Head of caudate nucleus (tissue), 42 donors: ENCODE data around the gene TMPRSS9.
A peak's percentile ranks its signal among the peaks of the same experiment; 100 is the strongest.

Experiments
- DNase-seq, 42 donors: peaks; one replicate each; pipeline versions ENCODE4 v3.0.0 to v3.0.0-alpha.2; 2020 to 2021; ENCODE audit warnings: mixed read lengths in 7 of 42
- intact Hi-C: fragments of 100-400 bp; cut with DNase I; formaldehyde crosslinking; loops from one replicate; pipeline ENCODE4 v1.15.0; 2022

Gene TMPRSS9

DNA sequence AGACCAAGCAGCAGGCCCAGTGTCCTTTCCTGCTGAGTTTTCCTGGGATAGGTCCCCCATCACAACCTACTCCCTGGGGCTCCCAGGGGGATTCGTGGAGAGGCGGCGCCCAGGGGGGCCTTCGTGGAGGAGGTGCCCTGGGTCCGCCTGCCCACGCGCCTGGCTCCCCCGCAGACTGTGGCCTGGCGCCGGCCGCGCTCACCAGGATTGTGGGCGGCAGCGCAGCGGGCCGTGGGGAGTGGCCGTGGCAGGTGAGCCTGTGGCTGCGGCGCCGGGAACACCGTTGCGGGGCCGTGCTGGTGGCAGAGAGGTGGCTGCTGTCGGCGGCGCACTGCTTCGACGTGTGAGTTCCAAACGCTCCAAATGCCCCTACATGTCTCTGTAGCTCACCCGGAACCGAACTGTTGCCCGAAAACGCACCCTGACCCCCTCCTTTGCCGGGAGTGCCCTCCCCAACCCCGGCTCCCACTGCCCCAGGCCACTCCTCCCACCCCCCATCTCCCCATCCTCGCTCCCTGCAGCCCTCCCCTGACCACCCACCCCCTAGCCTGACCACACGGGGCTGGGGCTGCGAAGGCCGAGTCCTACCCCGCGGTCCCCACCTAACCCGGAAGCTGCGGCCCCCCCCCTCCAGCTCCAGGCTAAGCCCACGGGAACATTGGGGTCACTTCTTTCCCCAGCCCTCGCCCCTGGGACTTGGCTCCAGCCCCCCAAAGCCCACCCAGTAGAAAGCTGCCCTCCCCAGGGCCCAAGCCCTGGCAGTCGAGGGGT, 64.0 kb downstream of the TMPRSS9 start:
- intact Hi-C loops, result no loop called here
- DNase-seq, result no peak

DNA sequence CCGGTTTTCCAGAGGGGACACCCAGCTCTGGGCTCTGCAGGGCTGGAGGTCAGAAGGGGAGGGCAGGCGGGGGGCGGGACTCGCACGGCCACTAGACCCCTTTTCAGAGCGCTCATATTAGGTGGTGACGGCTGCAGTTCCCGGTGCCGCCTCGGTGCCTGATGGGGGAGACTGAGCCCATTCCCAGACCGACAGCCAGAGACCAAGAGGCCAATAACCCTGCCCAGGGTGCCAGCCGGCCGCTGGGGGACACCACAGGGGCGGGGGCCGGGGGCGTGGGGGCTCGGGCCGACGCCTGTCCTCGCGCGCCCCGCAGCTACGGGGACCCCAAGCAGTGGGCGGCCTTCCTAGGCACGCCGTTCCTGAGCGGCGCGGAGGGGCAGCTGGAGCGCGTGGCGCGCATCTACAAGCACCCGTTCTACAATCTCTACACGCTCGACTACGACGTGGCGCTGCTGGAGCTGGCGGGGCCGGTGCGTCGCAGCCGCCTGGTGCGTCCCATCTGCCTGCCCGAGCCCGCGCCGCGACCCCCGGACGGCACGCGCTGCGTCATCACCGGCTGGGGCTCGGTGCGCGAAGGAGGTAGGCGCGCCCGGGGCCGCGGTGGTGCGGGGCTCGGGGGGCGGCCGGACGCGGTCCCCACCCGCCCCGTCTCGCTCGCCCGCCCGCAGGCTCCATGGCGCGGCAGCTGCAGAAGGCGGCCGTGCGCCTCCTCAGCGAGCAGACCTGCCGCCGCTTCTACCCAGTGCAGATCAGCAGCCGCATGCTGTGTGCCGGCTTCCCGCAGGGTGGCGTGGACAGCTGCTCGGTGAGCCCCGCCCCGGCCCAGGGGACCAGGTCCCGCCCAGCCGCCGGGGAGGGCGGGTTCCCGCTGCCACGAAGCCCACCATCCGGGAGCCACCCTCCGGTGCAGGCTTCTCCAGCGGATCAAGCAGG, 64.9 kb downstream of the TMPRSS9 start:
- DNase-seq, result peak in 41 of 42 donors; percentile 32 to 82 (median 62)
- intact Hi-C loops, result no loop called here

DNA sequence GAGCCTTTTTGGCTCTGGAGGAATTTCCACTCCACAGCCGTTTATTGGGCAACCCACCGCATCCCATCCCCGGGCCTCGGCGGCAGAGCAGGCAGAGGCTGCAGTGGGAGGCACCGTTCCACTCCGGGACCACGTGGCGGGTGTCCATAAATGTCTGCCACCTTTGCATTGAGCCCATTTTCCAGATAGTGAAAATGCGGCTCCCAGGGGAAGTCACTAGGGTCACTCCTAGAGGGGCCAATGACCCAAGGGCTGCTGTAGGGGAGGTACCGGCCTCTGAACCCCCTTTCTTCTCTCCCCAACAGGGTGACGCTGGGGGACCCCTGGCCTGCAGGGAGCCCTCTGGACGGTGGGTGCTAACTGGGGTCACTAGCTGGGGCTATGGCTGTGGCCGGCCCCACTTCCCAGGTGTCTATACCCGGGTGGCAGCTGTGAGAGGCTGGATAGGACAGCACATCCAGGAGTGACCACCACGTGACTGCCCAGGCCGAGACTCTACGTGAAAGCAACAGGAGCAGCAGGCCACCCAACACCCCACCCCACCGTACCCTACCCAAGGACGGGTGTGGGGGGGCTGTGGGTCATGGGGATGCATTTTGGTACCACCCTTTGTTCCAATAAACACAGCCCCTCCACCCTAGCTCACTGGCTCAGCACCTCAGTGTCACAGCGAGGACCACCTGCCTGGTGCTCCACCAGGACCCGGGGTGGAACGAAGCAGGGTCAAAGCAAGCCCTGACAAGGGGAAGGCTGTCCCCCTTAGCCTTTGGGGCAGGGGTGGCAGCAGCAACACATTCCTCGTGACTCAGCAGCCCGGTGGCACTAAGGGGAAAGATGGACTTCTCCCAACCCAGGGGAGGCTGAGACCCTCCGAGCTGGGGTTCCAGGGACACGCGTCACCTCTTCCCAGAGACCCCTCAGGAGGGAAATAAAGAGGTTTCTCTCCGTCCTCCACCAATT, 65.8 kb downstream of the TMPRSS9 start:
- intact Hi-C loops, result no loop called here
- no peak for DNase-seq

DNA sequence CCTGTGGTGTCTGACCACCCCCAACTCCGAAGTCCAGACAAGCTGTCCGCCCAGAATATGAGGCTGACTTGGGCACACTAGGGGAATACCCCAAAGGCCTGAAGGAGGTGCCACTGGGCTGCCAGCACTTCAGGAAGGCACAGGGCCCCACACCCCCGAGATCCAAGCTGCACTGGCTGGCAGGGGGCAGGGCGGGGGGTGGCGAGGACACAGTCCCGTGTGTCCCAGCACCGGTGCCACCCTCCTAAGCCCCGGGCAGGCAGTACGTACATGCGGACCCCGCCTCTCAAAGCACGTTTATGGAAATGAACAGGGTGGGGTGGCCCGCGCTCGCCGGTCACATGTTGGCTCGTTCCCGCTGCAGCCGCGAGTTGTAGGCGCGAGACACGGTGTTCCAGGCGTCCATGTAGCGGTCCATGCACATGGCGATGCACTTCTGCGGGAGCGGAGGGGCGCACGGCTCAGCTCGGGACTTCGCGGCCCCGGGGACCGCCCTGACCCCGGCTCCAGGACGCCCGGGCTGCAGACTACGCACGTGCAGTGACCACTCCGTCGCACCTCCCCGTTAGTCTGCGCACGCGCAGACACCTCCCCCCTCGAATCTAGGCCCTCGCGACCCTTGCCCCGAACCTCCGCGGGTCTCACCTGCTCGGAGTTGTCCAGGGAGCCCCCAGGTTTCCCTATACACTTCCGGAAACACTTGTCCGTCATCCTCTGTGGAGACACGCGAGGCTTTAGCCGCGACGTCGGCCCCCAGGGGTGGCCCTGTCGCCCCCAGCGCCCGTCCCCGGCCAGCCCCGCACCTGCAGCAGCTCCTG, 66.8 kb downstream of the TMPRSS9 start:
- peak in 21 of 42 donors; percentile 14 to 57 (median 25) for DNase-seq
- intact Hi-C loops, result no loop called here

DNA sequence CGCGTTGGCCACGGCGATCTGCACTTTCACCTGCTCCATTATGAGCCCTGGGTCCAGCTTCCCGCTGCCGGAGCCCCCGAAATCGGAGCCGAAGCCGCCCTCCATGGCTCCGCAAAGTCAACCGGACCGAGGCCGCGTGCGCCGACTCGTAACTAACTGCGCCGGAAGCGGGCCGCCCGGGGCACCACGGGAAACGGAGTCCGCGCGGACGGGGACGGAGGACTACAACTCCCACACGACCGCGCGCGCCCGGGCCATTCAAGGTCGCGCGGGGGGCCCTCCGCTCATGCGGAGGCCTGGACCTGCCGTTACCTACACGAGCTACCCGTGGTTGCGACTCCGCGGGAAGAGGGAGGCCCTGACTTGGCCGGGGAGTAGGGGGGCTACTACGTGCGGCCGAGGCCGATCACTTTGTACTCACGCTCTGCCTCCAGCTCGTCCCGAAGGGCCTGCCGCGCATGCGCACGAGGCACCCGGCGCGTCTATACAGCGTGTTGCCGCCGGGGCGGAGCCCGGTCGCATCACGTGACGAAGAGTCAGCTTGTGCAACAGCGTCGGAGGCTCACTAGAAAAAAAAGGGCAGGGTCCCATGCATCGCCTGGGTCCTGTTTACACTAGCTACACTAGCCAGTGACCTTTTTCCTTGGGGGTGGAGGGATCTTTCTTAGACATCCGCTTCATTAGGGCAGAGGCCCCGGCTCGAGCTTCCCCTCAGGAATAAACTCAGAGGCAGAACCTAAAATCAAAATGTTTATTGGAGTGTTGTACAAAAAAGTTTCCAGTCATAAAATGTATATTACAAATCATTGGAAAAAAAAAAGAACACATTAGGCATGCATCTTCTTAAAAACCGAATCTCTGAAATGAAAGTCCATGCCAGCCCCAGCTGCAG, 67.6 kb downstream of the TMPRSS9 start, which contains the start of gene TIMM13:
Gene TIMM13, minus strand, starts transcription at position 158 of the 892 bp plus-strand sequence. Its CDS starts 53 bp downstream, at position 105.
- intact Hi-C loops, result no loop called here
- peak; percentile 92 to 99 (median 97) for DNase-seq

DNA sequence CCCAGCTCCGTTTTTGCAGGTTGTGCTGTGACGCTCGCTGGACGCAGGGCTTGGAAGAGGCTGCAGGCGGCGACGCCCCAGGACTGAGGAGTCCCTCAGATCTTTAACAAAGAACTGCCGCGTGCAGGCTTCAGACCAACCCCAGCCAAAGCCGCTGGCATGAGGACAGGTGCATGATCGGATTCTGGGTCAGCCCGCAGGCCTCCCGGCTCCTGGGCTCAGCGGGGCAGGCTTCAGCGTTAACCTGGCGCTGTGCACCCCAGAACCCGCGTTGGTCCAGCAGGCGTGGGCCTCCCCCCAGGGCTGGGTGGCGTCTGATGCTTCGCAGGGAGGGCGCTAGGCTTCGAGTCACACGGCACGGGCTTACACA, 68.2 kb downstream of the TMPRSS9 start:
- intact Hi-C loops, result no loop called here
- DNase-seq, result peak in 38 of 42 donors; percentile 7 to 64 (median 35)

DNA sequence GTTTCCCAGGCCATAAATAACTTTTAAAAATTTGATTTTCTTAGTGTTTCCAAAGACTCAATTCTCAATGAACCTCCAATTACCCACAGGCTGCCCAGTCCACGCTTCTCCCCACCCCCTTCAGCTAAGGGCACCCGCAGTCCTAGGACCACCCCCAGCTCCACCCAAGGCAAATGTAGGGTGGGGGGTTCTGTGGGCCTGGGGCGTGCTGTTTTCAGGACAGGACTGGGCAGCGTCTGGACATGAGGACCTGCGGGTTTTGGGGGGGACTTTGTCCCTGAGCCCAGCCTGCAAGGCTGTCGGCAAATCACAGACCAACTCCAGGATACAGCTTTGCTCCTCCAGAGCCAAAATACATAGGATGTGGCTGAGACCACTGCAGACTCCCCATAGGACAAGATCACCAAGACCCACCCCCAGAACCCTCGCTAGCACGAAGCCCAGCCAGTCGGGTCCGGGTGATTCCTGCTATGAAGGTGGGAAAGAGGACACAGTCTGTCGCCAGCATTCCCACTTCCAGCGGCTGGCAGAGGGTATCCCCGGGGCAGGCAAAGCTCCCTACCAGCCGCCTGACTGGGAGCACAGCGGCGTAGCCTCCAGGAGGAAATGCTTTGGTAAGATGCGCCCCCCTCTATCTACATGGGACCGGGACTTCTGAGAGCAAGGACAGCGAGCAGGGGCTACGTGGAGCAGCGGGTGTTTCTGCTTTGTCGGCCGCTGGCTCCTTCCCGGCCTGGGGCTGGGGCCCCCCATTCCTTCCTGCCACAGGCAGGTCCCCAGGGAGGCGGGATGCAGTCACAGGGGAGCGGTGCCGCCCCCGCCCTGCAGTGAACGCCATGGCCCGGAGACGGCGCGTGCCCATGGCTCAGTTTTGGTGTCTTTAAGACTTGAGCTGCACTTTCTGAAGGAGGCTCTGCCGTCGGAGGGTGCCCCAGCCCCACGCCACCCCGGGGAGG, 69.0 kb downstream of the TMPRSS9 start:
- DNase-seq, result no peak
- intact Hi-C loops, result no loop called here

DNA sequence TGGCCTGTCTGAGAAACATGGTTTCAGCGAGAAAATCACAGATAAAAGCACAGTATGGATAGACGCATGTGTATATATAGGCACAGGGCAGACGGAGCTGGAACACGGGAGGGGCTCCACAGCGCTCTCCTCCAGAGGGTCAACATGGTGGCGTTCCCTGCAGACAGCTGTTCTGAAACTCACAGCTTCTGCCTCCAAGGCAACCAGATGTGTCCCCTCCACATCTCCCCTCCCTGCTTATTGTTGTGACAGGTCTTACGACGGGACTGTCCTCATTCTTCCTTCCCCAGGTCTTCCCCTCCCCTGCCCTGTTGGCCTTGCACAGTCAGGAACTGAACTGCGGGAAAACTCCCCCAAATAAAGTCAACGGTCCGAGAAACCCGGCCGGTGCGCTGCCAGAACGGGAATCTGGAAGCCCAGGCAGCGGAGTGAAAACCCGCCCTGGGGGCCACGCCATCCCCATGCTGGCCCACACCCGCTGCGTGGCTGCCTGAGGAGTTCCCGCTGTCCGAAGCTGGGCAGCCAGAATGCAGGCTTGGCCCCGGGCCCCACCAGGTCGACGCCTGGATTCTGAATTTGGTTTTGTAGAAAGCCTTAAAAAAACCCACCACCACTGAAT, 70.0 kb downstream of the TMPRSS9 start:
- DNase-seq, result no peak

DNA sequence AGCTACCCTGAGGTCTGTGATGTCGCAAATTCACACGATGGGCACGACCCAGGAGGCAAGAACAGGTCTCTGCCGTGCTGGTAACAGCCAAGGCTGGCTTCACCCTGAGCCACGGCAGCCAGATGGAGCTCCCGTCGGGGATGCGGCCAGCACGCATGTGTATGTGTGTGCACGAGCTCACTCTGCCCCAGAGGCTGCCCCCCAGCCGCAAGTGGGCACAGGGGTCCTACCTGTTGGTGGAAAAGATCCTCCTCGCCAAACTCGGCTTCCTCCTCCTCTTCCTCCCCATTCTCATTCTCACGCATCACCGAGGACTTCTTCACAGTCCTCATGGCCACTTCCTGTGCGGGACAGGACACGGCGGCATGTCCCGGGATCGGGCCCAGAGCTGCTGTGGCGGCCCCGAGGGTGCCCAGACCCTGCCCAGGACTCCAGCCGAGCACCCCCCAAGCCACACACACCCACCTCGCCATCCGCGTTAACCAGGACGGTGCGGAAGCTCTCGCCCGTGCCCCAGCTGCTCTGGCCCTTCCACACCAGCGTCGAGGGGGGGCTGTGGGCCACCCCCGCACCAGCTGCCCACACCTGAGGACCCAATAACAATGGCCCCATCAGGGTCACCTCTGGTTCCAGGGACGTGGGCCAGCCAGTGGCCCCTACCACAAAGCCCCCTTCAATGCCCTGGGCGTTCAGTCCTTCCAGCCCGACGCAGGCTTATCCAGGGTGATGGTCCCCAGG, 71.4 kb downstream of the TMPRSS9 start:
- intact Hi-C loops, result no loop called here

More for the DNA sequence above, 70.0 kb downstream of the TMPRSS9 start:
- intact Hi-C loops, result no loop called here

DNA sequence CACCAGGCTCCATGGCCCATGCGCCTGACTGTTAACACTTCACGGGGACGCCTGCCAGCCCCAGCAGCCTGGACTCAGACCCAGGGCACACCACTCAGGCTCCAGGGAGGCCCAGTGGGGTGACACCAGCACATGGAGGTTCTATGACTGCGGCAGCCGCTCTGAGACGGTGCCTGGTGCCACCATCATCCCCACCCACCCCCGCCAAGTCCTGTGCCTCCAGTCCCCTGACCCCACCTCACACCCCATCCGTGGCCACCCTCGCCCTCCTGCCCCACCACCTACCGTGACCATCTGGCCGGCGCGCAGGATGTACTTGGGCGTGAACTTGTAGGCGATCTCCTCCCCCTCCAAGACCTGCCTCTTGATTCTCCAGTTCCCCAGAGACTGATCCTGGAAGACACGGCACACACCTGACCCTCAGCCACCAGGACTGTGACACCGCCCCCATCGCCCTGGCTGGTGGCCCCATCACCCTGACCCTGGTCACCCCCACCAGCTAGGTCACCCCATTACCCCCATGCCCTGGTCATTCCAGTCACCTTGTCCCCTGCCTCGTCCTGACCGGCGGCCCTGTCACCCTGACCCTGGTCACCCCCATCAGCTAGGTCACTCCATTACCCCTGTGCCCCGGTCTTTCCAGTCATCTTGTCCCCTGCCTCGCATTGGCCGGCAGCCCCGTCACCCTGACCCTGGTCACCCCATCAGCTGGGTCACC, 72.2 kb downstream of the TMPRSS9 start:
- intact Hi-C loops, result no loop called here
- DNase-seq, result no peak

More for the DNA sequence above, 71.4 kb downstream of the TMPRSS9 start:
- DNase-seq, result no peak

DNA sequence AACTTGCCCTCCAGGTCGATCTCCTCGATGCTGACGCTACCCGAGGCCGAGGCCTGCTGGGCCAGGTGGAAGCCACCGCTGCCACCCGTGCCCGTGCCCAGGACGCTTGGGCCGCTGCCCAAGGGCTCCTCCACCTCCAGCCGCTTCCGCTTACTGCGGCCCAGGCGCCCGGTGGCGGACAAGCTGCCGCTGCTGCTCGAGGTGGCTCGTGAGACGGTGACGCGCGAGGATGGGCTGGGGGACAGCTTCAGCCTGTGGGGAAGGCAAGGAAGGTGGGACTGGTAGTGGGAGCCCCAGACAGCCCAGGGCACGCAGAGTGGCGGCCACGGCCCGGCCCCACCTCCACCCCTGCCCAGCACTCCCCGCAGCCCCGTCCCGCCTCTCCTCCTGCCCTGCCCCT, 73.8 kb downstream of the TMPRSS9 start:
- DNase-seq, result no peak
- intact Hi-C loops, result no loop called here

DNA sequence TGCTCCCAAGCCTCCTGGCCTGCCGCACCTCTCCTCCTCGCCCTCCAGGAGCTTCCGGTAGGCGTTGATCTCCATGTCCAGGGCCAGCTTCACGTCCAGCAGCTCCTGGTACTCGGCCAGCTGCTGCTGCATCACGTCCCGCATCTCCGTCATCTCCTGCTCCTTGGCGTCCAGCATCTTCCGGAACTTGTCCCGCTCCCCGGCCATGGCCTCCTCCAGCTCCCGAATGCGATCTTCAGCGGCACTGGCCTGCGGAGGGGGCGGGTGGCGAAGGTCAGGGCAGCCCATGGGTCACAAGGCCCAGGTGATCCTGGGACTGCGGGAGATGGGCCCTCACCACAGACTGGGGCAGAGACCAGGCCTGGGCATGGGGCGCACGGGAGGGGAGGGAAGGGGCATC, 74.2 kb downstream of the TMPRSS9 start:
- DNase-seq, result no peak
- intact Hi-C loops, result no loop called here

DNA sequence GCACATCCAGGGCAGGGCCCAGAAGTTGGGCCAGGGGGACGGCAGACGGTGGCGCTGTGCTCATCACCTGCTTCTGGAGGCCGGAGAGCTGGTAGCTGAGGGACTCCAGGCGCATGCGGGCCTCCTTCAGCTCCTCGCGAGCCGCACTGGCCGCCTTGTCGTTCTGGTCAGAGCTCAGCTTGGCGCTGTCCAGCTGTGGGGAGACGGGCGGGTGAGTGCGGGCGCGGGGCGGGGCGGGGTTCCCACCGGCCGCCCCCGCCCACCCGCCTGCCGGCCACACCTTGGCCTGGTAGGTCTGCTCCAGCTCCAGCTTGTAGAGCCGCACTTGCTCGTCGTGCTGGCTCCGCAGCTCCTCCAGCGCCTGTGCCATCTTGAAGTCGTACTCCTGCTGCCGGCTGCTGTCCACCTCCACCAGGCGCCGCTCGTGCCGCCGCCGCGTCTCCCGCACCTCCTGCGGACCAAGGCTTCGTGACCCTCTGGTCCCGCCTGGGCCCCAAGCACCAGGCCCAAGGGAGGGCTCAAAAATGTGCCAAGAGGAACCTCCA, 74.7 kb downstream of the TMPRSS9 start:
- intact Hi-C loops, result no loop called here
- no peak for DNase-seq

DNA sequence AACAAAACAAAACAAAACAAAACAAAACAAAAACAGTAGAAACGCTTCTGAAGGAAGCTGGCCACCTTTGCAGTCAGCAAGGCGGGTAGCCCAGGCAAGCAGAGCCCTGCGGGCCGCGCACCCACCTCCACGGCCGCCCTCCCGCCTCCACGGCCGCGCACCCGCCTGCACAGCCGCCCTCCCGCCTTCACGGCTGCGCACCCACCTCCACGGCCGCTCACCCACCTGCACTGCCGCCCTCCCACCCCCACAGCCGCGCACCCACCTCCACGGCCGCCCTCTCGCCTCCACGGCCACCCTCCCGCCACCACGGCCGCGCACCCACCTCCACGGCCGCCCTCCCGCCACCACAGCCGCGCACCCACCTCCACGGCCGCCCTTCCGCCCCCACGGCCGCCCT, 76.3 kb downstream of the TMPRSS9 start:
- no peak for DNase-seq
- intact Hi-C loops, result no loop called here
